ENCODE results near the gene BCL11A. TPM values are rescaled to one million over a fixed set of nuclear protein-coding genes. Genes with fewer than 3 reads are reported as not detected.

The BCL11A gene
- total RNA-seq, 5 donors from 2014 or later (not counting 1 experiment from before 2014, with no cell fraction given) = 3.6 to 11.9 (median 5.6) TPM

GRCh38 chr2:60518567-60518966 lies 34.9 kb downstream of the BCL11A start:
- DNase-seq (no peak), ATAC-seq (replicated peaks in 1 of 4) (no peak)
- H3K36me3 Mint-ChIP-seq = no peaks in the 10 kb centered on the region
- no peak overlapping the region for H3K27ac Mint-ChIP-seq
- ChIA-PET CTCF (no interaction called here), POLR2A (no interaction called here)
- Histone ChIP-seq H3K27ac (ENCODE audit: low read length) (no peak overlapping the region), H3K36me3 (ENCODE audit: control insufficient read depth in 2 of 2, extremely low read depth in 1 of 2, insufficient read depth in 1 of 2, low read length in 1 of 2) (peaks cover 0 to 4% of the 10 kb centered on the region in 2 donors), H3K4me3 (ENCODE audit: control insufficient read depth in 1 of 2, extremely low read depth in 1 of 2, low read length in 1 of 2) (no peak overlapping the region), H3K4me1 (ENCODE audit: control insufficient read depth in 1 of 2, extremely low read depth in 1 of 2, insufficient read depth in 2 of 2, low read length in 2 of 2) (peaks cover 0 to 7% of the 10 kb centered on the region in 2 experiments), H3K27me3 (replicated peaks in 1 of 2; ENCODE audit: control insufficient read depth in 2 of 2, extremely low read depth in 1 of 2, insufficient read depth in 2 of 2, low read length in 1 of 2) (peaks cover 0 to 11% of the 10 kb centered on the region in 2 experiments), H3K9me3 (no peaks in the 10 kb centered on the region)
- H3K4me1 Mint-ChIP-seq = peaks cover 0 to 9% (median 6%) of the 10 kb centered on the region in 3 donors
- 67% methylated on average over 5 of the region's 7 CpGs for WGBS (ENCODE audit: insufficient coverage)
- no peaks in the 10 kb centered on the region for H3K9me3 Mint-ChIP-seq
- H3K27me3 Mint-ChIP-seq = peaks cover 1 to 22% of the 10 kb centered on the region in 2 donors
- no peak overlapping the region for H3K4me3 Mint-ChIP-seq

DNA sequence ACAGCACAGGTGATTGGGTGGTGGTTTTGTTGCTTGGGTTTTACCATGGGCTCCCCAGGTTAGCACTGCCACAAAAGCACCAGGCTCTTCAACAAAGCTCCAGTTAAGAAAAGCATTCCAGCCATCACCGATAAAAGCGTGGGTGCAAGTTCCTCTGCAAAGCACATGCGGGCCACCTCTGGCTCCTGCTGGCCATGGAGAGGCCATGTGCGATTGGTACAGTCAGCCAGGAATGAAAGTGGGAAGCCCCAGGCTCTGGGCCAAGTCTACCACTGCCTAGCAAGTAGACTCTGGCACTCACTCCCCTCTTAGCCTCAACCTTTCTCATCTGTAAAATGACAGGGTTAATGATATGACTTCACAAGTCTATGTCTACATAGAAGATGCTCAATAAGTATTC lies 36.0 kb downstream of the BCL11A start:
- Mint-ChIP-seq H3K27me3 (peaks cover 5 to 31% of the 10 kb centered on the region in 2 donors), H3K4me3 (no peak overlapping the region), H3K4me1 (peaks cover 0 to 9% (median 6%) of the 10 kb centered on the region in 3 donors), H3K27ac (no peak overlapping the region), H3K9me3 (no peaks in the 10 kb centered on the region), H3K36me3 (no peaks in the 10 kb centered on the region)
- no peak for DNase-seq
- H3K27me3 ChIP-seq (replicated peaks in 1 of 2; ENCODE audit: control insufficient read depth in 2 of 2, extremely low read depth in 1 of 2, insufficient read depth in 2 of 2, low read length in 1 of 2) = peaks cover 0 to 19% of the 10 kb centered on the region in 2 experiments
- no peak overlapping the region for H3K27ac ChIP-seq (ENCODE audit: low read length)
- ChIA-PET POLR2A (no interaction called here), CTCF (no interaction called here)
- H3K36me3 ChIP-seq (ENCODE audit: control insufficient read depth in 2 of 2, extremely low read depth in 1 of 2, insufficient read depth in 1 of 2, low read length in 1 of 2) = peaks cover 0 to 4% of the 10 kb centered on the region in 2 donors
- peaks cover 0 to 11% of the 10 kb centered on the region in 2 experiments for H3K4me1 ChIP-seq (ENCODE audit: control insufficient read depth in 1 of 2, extremely low read depth in 1 of 2, insufficient read depth in 2 of 2, low read length in 2 of 2)
- 95% methylated on average over 4 of the region's 4 CpGs for WGBS (ENCODE audit: insufficient coverage)
- no peak for ATAC-seq (replicated peaks in 1 of 4)
- H3K4me3 ChIP-seq (ENCODE audit: control insufficient read depth in 1 of 2, extremely low read depth in 1 of 2, low read length in 1 of 2) = no peak overlapping the region
- no peaks in the 10 kb centered on the region for H3K9me3 ChIP-seq

- Mint-ChIP-seq H3K4me3 (no peak overlapping the region), H3K27me3 (peaks cover 5 to 27% of the 10 kb centered on the region in 2 donors), H3K36me3 (no peaks in the 10 kb centered on the region), H3K27ac (no peak overlapping the region), H3K4me1 (peaks cover 0 to 9% (median 6%) of the 10 kb centered on the region in 3 donors), H3K9me3 (no peaks in the 10 kb centered on the region)
- Histone ChIP-seq H3K27ac (ENCODE audit: low read length) (no peak overlapping the region), H3K4me1 (ENCODE audit: control insufficient read depth in 1 of 2, extremely low read depth in 1 of 2, insufficient read depth in 2 of 2, low read length in 2 of 2) (peaks cover 4 to 16% of the 10 kb centered on the region in 2 experiments), H3K27me3 (replicated peaks in 1 of 2; ENCODE audit: control insufficient read depth in 2 of 2, extremely low read depth in 1 of 2, insufficient read depth in 2 of 2, low read length in 1 of 2) (peaks cover 0 to 22% of the 10 kb centered on the region in 2 experiments), H3K4me3 (ENCODE audit: control insufficient read depth in 1 of 2, extremely low read depth in 1 of 2, low read length in 1 of 2) (no peak overlapping the region), H3K9me3 (no peaks in the 10 kb centered on the region), H3K36me3 (ENCODE audit: control insufficient read depth in 2 of 2, extremely low read depth in 1 of 2, insufficient read depth in 1 of 2, low read length in 1 of 2) (peaks cover 0 to 4% of the 10 kb centered on the region in 2 donors)
- ChIA-PET CTCF (no interaction called here), POLR2A (no interaction called here)
- no peak for ATAC-seq (replicated peaks in 1 of 4)
- 56% methylated on average over 2 of the region's 4 CpGs for WGBS (ENCODE audit: insufficient coverage)
- no peak for DNase-seq
Observed at GRCh38 chr2:60516826-60517225, 36.6 kb downstream of the BCL11A start.

DNA sequence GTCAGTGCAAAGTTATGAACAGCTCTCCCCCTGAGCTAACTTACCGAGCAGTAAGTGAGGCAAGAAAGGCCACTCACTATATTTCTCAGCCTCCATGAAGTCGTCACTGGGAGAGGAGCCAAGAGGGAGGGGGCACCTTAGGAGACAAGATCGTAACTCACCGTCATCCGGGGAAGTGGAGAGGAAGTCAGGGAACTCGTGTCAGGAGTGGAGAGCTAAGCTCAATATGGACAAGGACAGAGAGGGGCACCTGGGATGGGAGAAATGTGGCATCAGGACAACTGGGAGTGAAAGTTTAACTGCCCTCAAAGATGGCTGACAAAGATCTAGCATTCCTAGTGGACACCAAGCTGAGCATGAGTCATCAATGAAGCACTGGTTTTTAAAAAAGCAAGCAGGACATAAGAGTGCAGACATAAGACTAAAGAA lies 37.1 kb downstream of the BCL11A start:
- Histone ChIP-seq H3K4me3 (ENCODE audit: control insufficient read depth in 1 of 2, extremely low read depth in 1 of 2, low read length in 1 of 2) (no peak overlapping the region), H3K4me1 (ENCODE audit: control insufficient read depth in 1 of 2, extremely low read depth in 1 of 2, insufficient read depth in 2 of 2, low read length in 2 of 2) (peaks cover 5 to 21% of the 10 kb centered on the region in 2 experiments), H3K9me3 (no peaks in the 10 kb centered on the region), H3K27me3 (replicated peaks in 1 of 2; ENCODE audit: control insufficient read depth in 2 of 2, extremely low read depth in 1 of 2, insufficient read depth in 2 of 2, low read length in 1 of 2) (peaks cover 0 to 22% of the 10 kb centered on the region in 2 experiments), H3K36me3 (ENCODE audit: control insufficient read depth in 2 of 2, extremely low read depth in 1 of 2, insufficient read depth in 1 of 2, low read length in 1 of 2) (peaks cover 0 to 4% of the 10 kb centered on the region in 2 donors), H3K27ac (ENCODE audit: low read length) (no peak overlapping the region)
- WGBS (ENCODE audit: insufficient coverage) = 85% methylated on average over 4 of the region's 6 CpGs
- Mint-ChIP-seq H3K4me3 (no peak overlapping the region), H3K4me1 (peaks cover 0 to 9% (median 6%) of the 10 kb centered on the region in 3 donors), H3K27me3 (peaks cover 5 to 25% of the 10 kb centered on the region in 2 donors), H3K36me3 (no peaks in the 10 kb centered on the region), H3K27ac (no peak overlapping the region), H3K9me3 (no peaks in the 10 kb centered on the region)
- no peak for DNase-seq
- CTCF ChIA-PET = interaction anchor here in 1 of 2 donors (0.6 kb wide), 1 partner anchor 46 kb away, joined by 3 read pairs; no protein-coding TSS in a partner anchor
- no peak for ATAC-seq (replicated peaks in 1 of 4)
- POLR2A ChIA-PET = no interaction called here

GRCh38 chr2:60515721-60516226 lies 37.7 kb downstream of the BCL11A start:
- Histone ChIP-seq H3K9me3 (no peaks in the 10 kb centered on the region), H3K4me3 (ENCODE audit: control insufficient read depth in 1 of 2, extremely low read depth in 1 of 2, low read length in 1 of 2) (no peak overlapping the region), H3K4me1 (ENCODE audit: control insufficient read depth in 1 of 2, extremely low read depth in 1 of 2, insufficient read depth in 2 of 2, low read length in 2 of 2) (peaks cover 5 to 21% of the 10 kb centered on the region in 2 experiments), H3K27ac (ENCODE audit: low read length) (no peak overlapping the region), H3K36me3 (ENCODE audit: control insufficient read depth in 2 of 2, extremely low read depth in 1 of 2, insufficient read depth in 1 of 2, low read length in 1 of 2) (peaks cover 0 to 4% of the 10 kb centered on the region in 2 donors), H3K27me3 (replicated peaks in 1 of 2; ENCODE audit: control insufficient read depth in 2 of 2, extremely low read depth in 1 of 2, insufficient read depth in 2 of 2, low read length in 1 of 2) (peaks cover 0 to 18% of the 10 kb centered on the region in 2 experiments)
- Mint-ChIP-seq H3K9me3 (no peaks in the 10 kb centered on the region), H3K4me1 (peaks cover 0 to 9% (median 6%) of the 10 kb centered on the region in 3 donors), H3K36me3 (no peaks in the 10 kb centered on the region), H3K27me3 (peaks cover 5 to 27% of the 10 kb centered on the region in 2 donors), H3K27ac (no peak overlapping the region), H3K4me3 (no peak overlapping the region)
- POLR2A ChIA-PET = no interaction called here
- CTCF ChIA-PET = interaction anchor here in 1 of 2 donors (0.6 kb wide), 1 partner anchor 46 kb away, joined by 3 read pairs; no protein-coding TSS in a partner anchor
- no CpG with 5 or more reads among the region's 7 CpGs for WGBS (ENCODE audit: insufficient coverage)
- ATAC-seq (replicated peaks in 1 of 4) (peak in 1 of 4 experiments; percentile 27), DNase-seq (peak in 3 of 35 experiments; percentile 6 to 32 (median 11))

GRCh38 chr2:60513996-60514395 lies 39.5 kb downstream of the BCL11A start:
- H3K4me1 ChIP-seq (ENCODE audit: control insufficient read depth in 1 of 2, extremely low read depth in 1 of 2, insufficient read depth in 2 of 2, low read length in 2 of 2) = peaks cover 5 to 20% of the 10 kb centered on the region in 2 experiments
- H3K4me3 ChIP-seq (ENCODE audit: control insufficient read depth in 1 of 2, extremely low read depth in 1 of 2, low read length in 1 of 2) = no peak overlapping the region
- no peaks in the 10 kb centered on the region for H3K9me3 Mint-ChIP-seq
- H3K9me3 ChIP-seq = no peaks in the 10 kb centered on the region
- DNase-seq (no peak), ATAC-seq (replicated peaks in 1 of 4) (no peak)
- no peak overlapping the region for H3K27ac Mint-ChIP-seq
- 84% methylated on average over 4 of the region's 4 CpGs for WGBS (ENCODE audit: insufficient coverage)
- H3K36me3 ChIP-seq (ENCODE audit: control insufficient read depth in 2 of 2, extremely low read depth in 1 of 2, insufficient read depth in 1 of 2, low read length in 1 of 2) = peaks cover 0 to 4% of the 10 kb centered on the region in 2 donors
- CTCF ChIA-PET = no interaction called here
- peaks cover 0 to 23% of the 10 kb centered on the region in 2 experiments for H3K27me3 ChIP-seq (replicated peaks in 1 of 2; ENCODE audit: control insufficient read depth in 2 of 2, extremely low read depth in 1 of 2, insufficient read depth in 2 of 2, low read length in 1 of 2)
- POLR2A ChIA-PET = no interaction called here
- H3K27ac ChIP-seq (ENCODE audit: low read length) = no peak overlapping the region
- H3K36me3 Mint-ChIP-seq = no peaks in the 10 kb centered on the region
- peaks cover 12 to 38% of the 10 kb centered on the region in 2 donors for H3K27me3 Mint-ChIP-seq
- no peak overlapping the region for H3K4me3 Mint-ChIP-seq
- H3K4me1 Mint-ChIP-seq = peaks cover 0 to 9% (median 6%) of the 10 kb centered on the region in 3 donors

Measured in T-cell (primary cell).